Keratinocyte (primary cell): ENCODE results near the gene GUK1. TPM values are rescaled to one million over a fixed set of nuclear protein-coding genes. Genes with fewer than 3 reads are reported as not detected.

Experiments
- DNase-seq: peaks from one replicate; pipeline ENCODE4 v3.0.0-alpha.2; 2011; ENCODE audit warnings: low read depth, missing footprints, low spot score
- FAIRE-seq: peaks from 2 replicates; lab custom pipeline; 2011; peaks lifted over from hg19 to GRCh38; lab: Jason Lieb, UNC
- H2AFZ ChIP-seq: 2 replicates; pipeline ENCODE4 v1.6.0; 2012; ENCODE audit warnings: low read length, control low read depth, inconsistent platforms; ENCODE audit not compliant: control insufficient read depth
- H3K27ac ChIP-seq: 2 replicates; pipeline ENCODE4 v1.5.1; 2011; ENCODE audit warnings: low read length; ENCODE audit not compliant: control insufficient read depth, insufficient read depth
- H3K27me3 ChIP-seq: 3 replicates; pipeline ENCODE4 v1.6.0; 2011; ENCODE audit warnings: low read length; ENCODE audit not compliant: control insufficient read depth, insufficient read depth; ENCODE audit errors: extremely low read depth
- H3K36me3 ChIP-seq, 2 experiments: 2 replicates in 1 of 2; 3 replicates in 1 of 2; pipeline ENCODE4 v1.5.1; 2011; ENCODE audit warnings: low read length in 2 of 2, mild to moderate bottlenecking in 1 of 2; ENCODE audit not compliant: control insufficient read depth in 2 of 2, insufficient read depth in 2 of 2; ENCODE audit errors: extremely low read depth in 1 of 2
- H3K4me1 ChIP-seq: 3 replicates; pipeline ENCODE4 v1.5.1; 2011; ENCODE audit warnings: low read length; ENCODE audit not compliant: control insufficient read depth, insufficient read depth; ENCODE audit errors: extremely low read depth
- H3K4me2 ChIP-seq: 3 replicates; pipeline ENCODE4 v1.6.0; 2011; ENCODE audit warnings: low read depth, low read length; ENCODE audit not compliant: control insufficient read depth, insufficient read depth; ENCODE audit errors: extremely low read depth
- H3K4me3 ChIP-seq, 3 experiments: fragments of 200-600 bp in 1 of 3; sonication (generic) in 1 of 3; 2 replicates in 2 of 3; 3 replicates in 1 of 3; pipeline ENCODE4 v1.5.1; 2011 to 2016; ENCODE audit warnings: low read length in 3 of 3, mild to moderate bottlenecking in 3 of 3, control low read depth in 2 of 3, inconsistent platforms in 1 of 3, low read depth in 1 of 3, mixed read lengths in 1 of 3, mixed run types in 1 of 3, moderate library complexity in 1 of 3; ENCODE audit not compliant: control insufficient read depth in 2 of 3, insufficient read depth in 2 of 3; ENCODE audit errors: extremely low read depth in 1 of 3
- H3K79me2 ChIP-seq: 2 replicates; pipeline ENCODE4 v1.6.0; 2012; ENCODE audit warnings: low read length; ENCODE audit not compliant: control insufficient read depth, insufficient read depth
- H3K9ac ChIP-seq: 3 replicates; pipeline ENCODE4 v1.6.0; 2011; ENCODE audit warnings: low read length; ENCODE audit not compliant: control insufficient read depth, insufficient read depth; ENCODE audit errors: extremely low read depth
- H3K9me1 ChIP-seq: 3 replicates; pipeline ENCODE4 v1.6.0; 2011; ENCODE audit warnings: low read length; ENCODE audit not compliant: control insufficient read depth, insufficient read depth; ENCODE audit errors: extremely low read depth
- H3K9me3 ChIP-seq: 2 replicates; pipeline ENCODE4 v1.5.1; 2012; ENCODE audit warnings: low read depth, low read length; ENCODE audit not compliant: control insufficient read depth
- H4K20me1 ChIP-seq: 3 replicates; pipeline ENCODE4 v1.6.0; 2011; ENCODE audit warnings: low read length; ENCODE audit not compliant: control insufficient read depth, insufficient read depth; ENCODE audit errors: extremely low read depth
- CTCF ChIP-seq, 3 experiments: IDR thresholded peaks in 1 of 3; conservative IDR thresholded peaks in 1 of 3; optimal IDR thresholded peaks in 1 of 3; 2 replicates in 2 of 3; 3 replicates in 1 of 3; pipeline versions ENCODE3 to v1.5.1; 2011; ENCODE audit warnings: low read length in 3 of 3, mild to moderate bottlenecking in 3 of 3, moderate library complexity in 2 of 3, control low read depth in 1 of 3, inconsistent platforms in 1 of 3; ENCODE audit not compliant: insufficient read depth in 2 of 3; ENCODE audit errors: extremely low read depth in 1 of 3
- EZH2 ChIP-seq: IDR thresholded peaks from one replicate; pipeline ENCODE4 v1.6.1; 2012; ENCODE audit warnings: inconsistent platforms, mild to moderate bottlenecking, low read length, moderate library complexity
- dilution Hi-C: fragments of 300-500 bp; cut with MboI; formaldehyde crosslinking; loops from one replicate; pipeline ENCODE4 v1.7.0; 2020; ENCODE audit warnings: low sequenced_read_pairs; ENCODE audit not compliant: extremely low pct_ligation_motif_present
- polyA plus RNA-seq, 5 experiments: library from polyadenylated mRNA; depleted of rRNA in 3 of 5; stranded (reverse) in 3 of 5; stranded (forward) in 1 of 5; unstranded in 1 of 5; fragments of >200 nt; gene quantifications; 1 replicate in 1 of 5; 2 replicates in 3 of 5; 3 replicates in 1 of 5; pipeline versions ENCODE4 v1.2.1 to v1.2.3, GENCODE V29; 2011 to 2012; ENCODE audit warnings: missing spikeins in 2 of 5, low read depth in 1 of 5, low replicate concordance in 1 of 5

GUK1 gene
- polyA plus RNA-seq, 1 donor (not counting 4 experiments of a cell fraction or from before 2014, with no cell fraction given): 450 TPM

- Histone ChIP-seq H3K9ac (no peak overlapping the region), H3K27ac (no peak overlapping the region), H3K9me3 (no peaks in the 10 kb centered on the region), H3K4me1 (peaks cover 13% of the 10 kb centered on the region), H3K36me3 (no peaks in the 10 kb centered on the region), H2AFZ (no peak overlapping the region), H3K4me3 (no peak overlapping the region), H4K20me1 (no peaks in the 10 kb centered on the region), H3K9me1 (no peaks in the 10 kb centered on the region), H3K27me3 (no peaks in the 10 kb centered on the region), H3K79me2 (no peaks in the 10 kb centered on the region), H3K4me2 (no peak overlapping the region)
- dilution Hi-C loops: no loop called here
- FAIRE-seq (no peak), DNase-seq (no peak)
- TF ChIP-seq CTCF (optimal IDR thresholded peaks at IDR 0.05 in 1 of 3, IDR thresholded peaks at IDR 0.05 in 1 of 3, conservative IDR thresholded peaks at IDR 0.05 in 1 of 3; ENCODE audit: extremely low read depth in 1 of 3, insufficient read depth in 2 of 3, low read length in 3 of 3) (no peak), EZH2 (no peak)
Measured at GRCh38 chr1:228134591-228134990, 5.5 kb upstream of the GUK1 start.

- Histone ChIP-seq H3K9ac (no peak overlapping the region), H3K9me1 (no peaks in the 10 kb centered on the region), H3K27me3 (no peaks in the 10 kb centered on the region), H3K4me3 (no peak overlapping the region), H2AFZ (no peak overlapping the region), H3K4me1 (peaks cover 9% of the 10 kb centered on the region), H3K4me2 (no peak overlapping the region), H3K27ac (no peak overlapping the region), H3K9me3 (no peaks in the 10 kb centered on the region), H4K20me1 (peaks cover 1% of the 10 kb centered on the region), H3K36me3 (peaks cover 0 to 3% of the 10 kb centered on the region in 2 experiments), H3K79me2 (peaks cover 18% of the 10 kb centered on the region)
- DNase-seq: no peak
- dilution Hi-C loops: no loop called here
- TF ChIP-seq EZH2: no peak
- FAIRE-seq: no peak
Measured at GRCh38 chr1:228136901-228137300, 3.2 kb upstream of the GUK1 start.

GRCh38 chr1:228139406-228139930 is 611 bp upstream of the GUK1 start:
- Histone ChIP-seq H3K9ac (peak overlapping the region; percentile 74), H3K4me2 (peak overlapping the region; percentile 76), H3K36me3 (peaks cover 8 to 12% of the 10 kb centered on the region in 2 experiments), H4K20me1 (peaks cover 18% of the 10 kb centered on the region), H3K4me3 (peak overlapping the region; percentile 56 to 82 (median 76)), H3K79me2 (peaks cover 43% of the 10 kb centered on the region), H2AFZ (peak overlapping the region; percentile 95), H3K4me1 (peaks cover 35% of the 10 kb centered on the region), H3K27me3 (no peaks in the 10 kb centered on the region), H3K9me1 (peaks cover 2% of the 10 kb centered on the region), H3K27ac (peak overlapping the region; percentile 71), H3K9me3 (no peaks in the 10 kb centered on the region)
- peak; percentile 63 for FAIRE-seq
- no peak for DNase-seq
- TF ChIP-seq EZH2: no peak
- TF ChIP-seq CTCF (optimal IDR thresholded peaks at IDR 0.05 in 1 of 3, IDR thresholded peaks at IDR 0.05 in 1 of 3, conservative IDR thresholded peaks at IDR 0.05 in 1 of 3; ENCODE audit: extremely low read depth in 1 of 3, insufficient read depth in 2 of 3, low read length in 3 of 3): no peak
- dilution Hi-C loops: no loop called here
